ENCODE data around the gene RAB28. TPM values are rescaled to one million over a fixed set of nuclear protein-coding genes. Genes with fewer than 3 reads are reported as not detected.

Gene RAB28
- total RNA-seq, 1 experiment from 2014 or later: 12.1 TPM

DNA sequence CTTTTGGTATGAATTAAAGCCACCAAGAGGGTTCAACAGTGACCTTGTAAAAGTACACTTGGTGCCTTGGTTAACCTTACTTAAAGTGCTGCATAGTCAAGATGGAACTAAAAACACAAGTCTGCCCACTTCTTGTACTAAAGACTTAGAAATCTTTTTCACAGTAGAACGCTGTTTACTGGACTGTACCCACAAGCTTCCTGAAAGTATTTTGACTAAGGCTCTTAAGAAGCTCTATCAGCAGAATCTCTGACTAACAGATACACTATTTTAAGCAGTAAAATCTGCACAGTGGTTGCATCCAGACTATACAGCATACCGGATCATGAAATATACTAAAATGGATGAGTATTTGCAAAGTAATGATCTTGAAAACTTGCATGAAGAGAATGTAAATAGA is 7.2 kb downstream of the RAB28 start:
- intact Hi-C loops (cut with micrococcal nuclease): no loop called here
- ATAC-seq (no peak), DNase-seq (ENCODE audit: low read depth, low spot score) (no peak)
- Histone ChIP-seq H3K9me2 (ENCODE audit: insufficient read depth) (no peaks in the 10 kb centered on the region), H3K9ac (ENCODE audit: low read length) (no peak overlapping the region), H4K20me1 (ENCODE audit: insufficient read depth) (no peaks in the 10 kb centered on the region), H3K4me2 (ENCODE audit: low read length) (no peak overlapping the region), H2AFZ (ENCODE audit: low read depth, low read length, poor library complexity, severe bottlenecking) (no peak overlapping the region), H3K4me3 (replicated peaks in 1 of 2; ENCODE audit: low read depth in 1 of 2, low read length in 2 of 2) (no peak overlapping the region), H3K9me3 (ENCODE audit: control insufficient read depth in 1 of 2, insufficient read depth in 1 of 2, low read depth in 1 of 2, low read length in 2 of 2) (no peaks in the 10 kb centered on the region), H3K79me2 (ENCODE audit: insufficient read depth, low read length) (peaks cover 25% of the 10 kb centered on the region), H3K4me1 (ENCODE audit: control insufficient read depth in 1 of 2, insufficient read depth in 2 of 2, low read length in 2 of 2) (peaks cover 0 to 4% of the 10 kb centered on the region in 2 experiments; a peak in 2 of 4 replicates), H3K36me3 (ENCODE audit: control insufficient read depth in 1 of 2, insufficient read depth in 2 of 2, low read length in 2 of 2) (no peaks in the 10 kb centered on the region), H3K27me3 (ENCODE audit: insufficient read depth, low read length) (no peaks in the 10 kb centered on the region), H3K27ac (ENCODE audit: low read depth, low read length) (no peak overlapping the region)
- ChIA-PET POLR2A (no interaction called here), CTCF (no interaction called here), RAD21 (ENCODE audit: low non-redundant PET in 1 of 2, low total read pairs in 2 of 2, uncharacterized antibody in 2 of 2, unreplicated experiment in 2 of 2) (no interaction called here)
- BruUV-seq (replicated peaks): no TSS peak
- no peak for TF ChIP-seq EZH2 (IDR thresholded peaks at IDR 0.05)
- no peak for TF ChIP-seq POLR2A (IDR thresholded peaks at IDR 0.05; ENCODE audit: borderline replicate concordance, extremely low read depth, insufficient read depth, insufficient read length)
- TF ChIP-seq EGR1 (IDR thresholded peaks at IDR 0.05; ENCODE audit: low read depth): no peak
- no peak for TF ChIP-seq YY1 (IDR thresholded peaks at IDR 0.05; ENCODE audit: extremely low read depth, insufficient replicate concordance, low read depth, low read length)
- TF ChIP-seq ATF3 (IDR thresholded peaks at IDR 0.05): no peak
- TF ChIP-seq RAD21 (IDR thresholded peaks at IDR 0.05; ENCODE audit: low read depth): no peak
- TF ChIP-seq, protein P1, sequence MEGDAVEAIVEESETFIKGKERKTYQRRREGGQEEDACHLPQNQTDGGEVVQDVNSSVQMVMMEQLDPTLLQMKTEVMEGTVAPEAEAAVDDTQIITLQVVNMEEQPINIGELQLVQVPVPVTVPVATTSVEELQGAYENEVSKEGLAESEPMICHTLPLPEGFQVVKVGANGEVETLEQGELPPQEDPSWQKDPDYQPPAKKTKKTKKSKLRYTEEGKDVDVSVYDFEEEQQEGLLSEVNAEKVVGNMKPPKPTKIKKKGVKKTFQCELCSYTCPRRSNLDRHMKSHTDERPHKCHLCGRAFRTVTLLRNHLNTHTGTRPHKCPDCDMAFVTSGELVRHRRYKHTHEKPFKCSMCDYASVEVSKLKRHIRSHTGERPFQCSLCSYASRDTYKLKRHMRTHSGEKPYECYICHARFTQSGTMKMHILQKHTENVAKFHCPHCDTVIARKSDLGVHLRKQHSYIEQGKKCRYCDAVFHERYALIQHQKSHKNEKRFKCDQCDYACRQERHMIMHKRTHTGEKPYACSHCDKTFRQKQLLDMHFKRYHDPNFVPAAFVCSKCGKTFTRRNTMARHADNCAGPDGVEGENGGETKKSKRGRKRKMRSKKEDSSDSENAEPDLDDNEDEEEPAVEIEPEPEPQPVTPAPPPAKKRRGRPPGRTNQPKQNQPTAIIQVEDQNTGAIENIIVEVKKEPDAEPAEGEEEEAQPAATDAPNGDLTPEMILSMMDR (IDR thresholded peaks at IDR 0.05 in 2 of 3, conservative IDR thresholded peaks at IDR 0.05 in 1 of 3; ENCODE audit: borderline replicate concordance in 1 of 3, insufficient read depth in 1 of 3, low read depth in 2 of 3, low read length in 2 of 3): no peak
- no peak for TF ChIP-seq FOSL1 (IDR thresholded peaks at IDR 0.05; ENCODE audit: low read depth)
- TF ChIP-seq ELF1 (IDR thresholded peaks at IDR 0.05; ENCODE audit: borderline replicate concordance, low read depth): no peak
- TF ChIP-seq JUND (IDR thresholded peaks at IDR 0.05): no peak
- TF ChIP-seq REST (IDR thresholded peaks at IDR 0.05; ENCODE audit: low read depth): no peak
- no peak for TF ChIP-seq ZBTB33 (IDR thresholded peaks at IDR 0.05; ENCODE audit: extremely low read depth, insufficient replicate concordance, low read length)
- no peak for TF ChIP-seq POLR2AphosphoS5 (IDR thresholded peaks at IDR 0.05; ENCODE audit: low read depth, low read length)
- no peak for TF ChIP-seq SIN3A (IDR thresholded peaks at IDR 0.05; ENCODE audit: low read depth)
- TF ChIP-seq ZFX (IDR thresholded peaks at IDR 0.05): no peak
- TF ChIP-seq CEBPB (IDR thresholded peaks at IDR 0.05; ENCODE audit: low read depth): no peak

Data from HCT116 (cell line).